ENCODE results near the gene LRRC59.

Gene LRRC59

GRCh38 chr17:50426472-50426782 lies 29.1 kb upstream of the LRRC59 start:
- TF ChIP-seq CTCF (IDR thresholded peaks at IDR 0.05): no peak
- Histone ChIP-seq H3K36me3 (no peaks in the 10 kb centered on the region), H3K4me1 (peaks cover 0 to 38% (median 20%) of the 10 kb centered on the region in 4 donors), H3K27ac (peak overlapping the region; percentile 81 to 86), H3K9me3 (no peaks in the 10 kb centered on the region), H3K27me3 (no peaks in the 10 kb centered on the region), H3K4me3 (peak overlapping the region; percentile 69 to 89)
- no peak for DNase-seq
- intact Hi-C loops (cut with DNase I; ENCODE audit: low total_unique reads): no loop called here

- peak; percentile 75 to 85 for DNase-seq
- TF ChIP-seq CTCF (IDR thresholded peaks at IDR 0.05): no peak
- Histone ChIP-seq H3K4me3 (peak within 1 kb of the TSS; percentile 69 to 89), H3K4me1 (peaks cover 0 to 38% (median 20%) of the 10 kb centered on the region in 4 donors), H3K27me3 (no peaks in the 10 kb centered on the region), H3K9me3 (no peaks in the 10 kb centered on the region), H3K36me3 (no peaks in the 10 kb centered on the region), H3K27ac (peak within 1 kb of the TSS; percentile 81 to 86)
- intact Hi-C loops (cut with DNase I; ENCODE audit: low total_unique reads): no loop called here
Observed at GRCh38 chr17:50425682-50426471, 28.6 kb upstream of the LRRC59 start, which contains the start of gene ACSF2. Gene ACSF2, plus strand, starts transcription at chr17:50426218. Its CDS starts 44 bp downstream, at chr17:50426262.

- DNase-seq: no peak
- Histone ChIP-seq H3K9me3 (no peaks in the 10 kb centered on the region), H3K4me3 (peak overlapping the region; percentile 69 to 89), H3K27me3 (no peaks in the 10 kb centered on the region), H3K36me3 (no peaks in the 10 kb centered on the region), H3K27ac (peak overlapping the region; percentile 81 to 86), H3K4me1 (peaks cover 0 to 38% (median 20%) of the 10 kb centered on the region in 4 donors)
- no peak for TF ChIP-seq CTCF (IDR thresholded peaks at IDR 0.05)
- intact Hi-C loops (cut with DNase I; ENCODE audit: low total_unique reads): no loop called here
Observed at GRCh38 chr17:50424996-50425681, 27.8 kb upstream of the LRRC59 start.

- Histone ChIP-seq H3K36me3 (no peaks in the 10 kb centered on the region), H3K4me1 (peaks cover 0 to 38% (median 20%) of the 10 kb centered on the region in 4 donors), H3K9me3 (no peaks in the 10 kb centered on the region), H3K27ac (peak overlapping the region in 1 of 2 donors; percentile 7), H3K4me3 (no peak overlapping the region), H3K27me3 (no peaks in the 10 kb centered on the region)
- no peak for DNase-seq
- intact Hi-C loops (cut with DNase I; ENCODE audit: low total_unique reads): no loop called here
- TF ChIP-seq CTCF (IDR thresholded peaks at IDR 0.05): no peak
Observed at GRCh38 chr17:50424246-50424995, 27.1 kb upstream of the LRRC59 start.

DNA sequence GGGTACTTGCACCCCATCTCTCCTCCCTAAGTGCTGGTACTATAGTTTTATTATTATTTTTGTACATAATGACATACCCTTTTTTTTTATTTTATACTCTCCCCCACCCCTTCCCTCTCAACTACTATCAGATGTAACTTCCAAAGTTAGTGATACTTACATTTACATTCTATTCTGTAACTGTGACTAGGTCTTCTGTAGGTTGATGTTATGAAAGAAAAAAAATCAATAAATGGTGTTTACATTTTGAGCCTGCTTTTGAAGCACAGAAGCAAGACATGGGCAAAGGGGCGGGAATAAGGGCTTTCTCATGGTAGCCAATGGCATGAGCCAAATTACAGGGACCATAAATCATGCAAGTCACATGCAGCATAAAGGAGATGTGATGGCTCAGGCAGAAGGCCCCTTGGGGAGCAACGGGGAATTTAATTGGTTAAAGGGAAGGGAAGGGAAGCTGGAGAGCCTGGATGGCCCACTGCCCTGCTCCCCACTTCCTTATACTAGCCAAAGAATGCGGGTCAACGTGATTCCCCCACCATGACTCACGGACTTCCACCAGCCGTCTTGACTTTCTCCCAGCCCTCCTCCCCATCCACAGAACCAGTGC lies 26.3 kb upstream of the LRRC59 start:
- intact Hi-C loops (cut with DNase I; ENCODE audit: low total_unique reads): no loop called here
- TF ChIP-seq CTCF (IDR thresholded peaks at IDR 0.05): no peak
- Histone ChIP-seq H3K27me3 (no peaks in the 10 kb centered on the region), H3K36me3 (no peaks in the 10 kb centered on the region), H3K9me3 (no peaks in the 10 kb centered on the region), H3K4me1 (peaks cover 0 to 38% (median 20%) of the 10 kb centered on the region in 4 donors), H3K4me3 (no peak overlapping the region), H3K27ac (no peak overlapping the region)
- peak; percentile 37 to 69 for DNase-seq

Measured in tibial artery (tissue), 4 donors.